IMR-90 (cell line): ENCODE results near the gene LIN37. TPM values are rescaled to one million over a fixed set of nuclear protein-coding genes. Genes with fewer than 3 reads are reported as not detected.

Experiments
- ATAC-seq: fragments of 200-7000 bp; cut with Tn5 transposase; 2 replicates; pipeline ENCODE4 v1.9.1; 2020; ENCODE audit warnings: low read depth, mild to moderate bottlenecking, moderate library complexity
- BruUV-seq: library from RNA; stranded (reverse); fragments of 400-500 nt; replicated peaks from 2 replicates; lab custom pipeline; 2021; lab: Mats Ljungman, UMichigan
- CTCF ChIA-PET: fragments of 300-600 bp; formaldehyde crosslinking; extraction: SDS; loops from one replicate; lab custom pipeline; 2021; ENCODE audit warnings: antibody characterized with exemption; lab: Yijun Ruan, JAX
- POLR2A ChIA-PET: fragments of 300-600 bp; sonication (Branson Sonifier 250); formaldehyde crosslinking; loops from one replicate; lab custom pipeline; 2022; ENCODE audit warnings: antibody characterized with exemption; ENCODE audit not compliant: unreplicated experiment; lab: Charles Lee
- DNase-seq: peaks from one replicate; pipeline ENCODE4 v3.0.0; 2013
- H2AFZ ChIP-seq: replicated peaks from 2 replicates; pipeline ENCODE3; 2013; ENCODE audit warnings: low read length, mild to moderate bottlenecking; ENCODE audit not compliant: poor library complexity
- H2AK5ac ChIP-seq: 2 replicates; pipeline ENCODE4 v1.6.1; 2013; ENCODE audit warnings: low read depth, low read length, inconsistent platforms
- H2AK9ac ChIP-seq: replicated peaks from 2 replicates; pipeline ENCODE3; 2013; ENCODE audit warnings: mild to moderate bottlenecking, low read depth, low read length, moderate library complexity; ENCODE audit not compliant: poor library complexity
- H2BK120ac ChIP-seq: 2 replicates; pipeline ENCODE4 v1.6.1; 2013; ENCODE audit warnings: low read depth, low read length, inconsistent platforms
- H2BK15ac ChIP-seq: 3 replicates; pipeline ENCODE4 v1.6.1; 2013; ENCODE audit warnings: low read depth, low read length, inconsistent platforms
- H2BK20ac ChIP-seq: 2 replicates; pipeline ENCODE4 v1.6.1; 2013; ENCODE audit warnings: low read depth, mild to moderate bottlenecking, inconsistent platforms, low read length, moderate library complexity
- H2BK5ac ChIP-seq: 2 replicates; pipeline ENCODE4 v1.6.1; 2013; ENCODE audit warnings: mild to moderate bottlenecking, low read depth, low read length, inconsistent platforms; ENCODE audit not compliant: poor library complexity, severe bottlenecking
- H3K14ac ChIP-seq: replicated peaks from 2 replicates; pipeline ENCODE4 v1.6.1; 2013; ENCODE audit warnings: low read depth, low read length, inconsistent platforms
- H3K18ac ChIP-seq: 2 replicates; pipeline ENCODE4 v1.6.1; 2013; ENCODE audit warnings: low read depth, low read length, control low read depth
- H3K23ac ChIP-seq: 2 replicates; pipeline ENCODE4 v1.6.1; 2013; ENCODE audit warnings: low read depth, low read length, inconsistent platforms
- H3K27ac ChIP-seq: 2 replicates; pipeline ENCODE4 v1.5.1; 2013; ENCODE audit warnings: mild to moderate bottlenecking, control low read depth, low read length; ENCODE audit not compliant: insufficient read depth
- H3K27me3 ChIP-seq: 2 replicates; pipeline ENCODE4 v1.6.1; 2013; ENCODE audit warnings: low read length; ENCODE audit not compliant: control insufficient read depth, insufficient read depth
- H3K36me3 ChIP-seq: 2 replicates; pipeline ENCODE4 v1.6.1; 2013; ENCODE audit warnings: low read length, mixed read lengths; ENCODE audit not compliant: control insufficient read depth, insufficient read depth
- H3K4ac ChIP-seq: 2 replicates; pipeline ENCODE4 v1.6.1; 2013; ENCODE audit warnings: low read depth, low read length, inconsistent platforms
- H3K4me1 ChIP-seq: 2 replicates; pipeline ENCODE4 v1.6.1; 2013; ENCODE audit warnings: low read length, mixed read lengths; ENCODE audit not compliant: control insufficient read depth, insufficient read depth
- H3K4me2 ChIP-seq: 2 replicates; pipeline ENCODE4 v1.6.1; 2013; ENCODE audit warnings: low read depth, mild to moderate bottlenecking, control low read depth, low read length, moderate library complexity
- H3K4me3 ChIP-seq: 2 replicates; pipeline ENCODE4 v1.5.1; 2013; ENCODE audit warnings: low read depth, mild to moderate bottlenecking, control low read depth, low read length, moderate library complexity; ENCODE audit not compliant: insufficient read depth
- H3K56ac ChIP-seq: 2 replicates; pipeline ENCODE4 v1.6.1; 2013; ENCODE audit warnings: low read length, inconsistent platforms; ENCODE audit not compliant: insufficient read depth; ENCODE audit errors: extremely low read depth
- H3K79me1 ChIP-seq, 2 experiments: 2 replicates each; pipeline ENCODE4 v1.6.1; 2013; ENCODE audit warnings: low read length in 2 of 2, inconsistent platforms in 1 of 2, low read depth in 1 of 2
- H3K9ac ChIP-seq: 2 replicates; pipeline ENCODE4 v1.6.1; 2013; ENCODE audit warnings: low read depth, low read length, control low read depth
- H3K9me1 ChIP-seq: 2 replicates; pipeline ENCODE4 v1.6.1; 2013; ENCODE audit warnings: low read length, inconsistent platforms; ENCODE audit not compliant: insufficient read depth
- H3K9me3 ChIP-seq: 2 replicates; pipeline ENCODE4 v1.6.1; 2013; ENCODE audit warnings: low read length; ENCODE audit not compliant: control insufficient read depth, insufficient read depth
- H4K20me1 ChIP-seq: 2 replicates; pipeline ENCODE4 v1.6.1; 2013; ENCODE audit warnings: low read length, inconsistent platforms; ENCODE audit not compliant: insufficient read depth
- H4K5ac ChIP-seq: 2 replicates; pipeline ENCODE4 v1.6.1; 2013; ENCODE audit warnings: mild to moderate bottlenecking, low read depth, low read length, control low read depth
- H4K8ac ChIP-seq, 2 experiments: 2 replicates each; pipeline ENCODE4 v1.6.1; 2013; ENCODE audit warnings: low read depth in 2 of 2, low read length in 2 of 2, control low read depth in 1 of 2, inconsistent platforms in 1 of 2
- H4K91ac ChIP-seq: 2 replicates; pipeline ENCODE4 v1.6.1; 2013; ENCODE audit warnings: low read depth, low read length, inconsistent platforms; ENCODE audit not compliant: insufficient read depth
- CHD1 ChIP-seq: IDR thresholded peaks from 2 replicates; pipeline ENCODE4 v1.6.1; 2012; ENCODE audit warnings: low read depth, low read length, improper control_type of control experiment
- MAZ ChIP-seq: IDR thresholded peaks from 2 replicates; pipeline ENCODE4 v1.6.1; 2012; ENCODE audit warnings: low read depth, mild to moderate bottlenecking, low read length, improper control_type of control experiment, moderate library complexity, borderline replicate concordance
- MXI1 ChIP-seq: IDR thresholded peaks from 2 replicates; pipeline ENCODE4 v1.6.1; 2012; ENCODE audit warnings: low read depth, mild to moderate bottlenecking, low read length, moderate library complexity, borderline replicate concordance
- RCOR1 ChIP-seq: IDR thresholded peaks from 2 replicates; pipeline ENCODE4 v1.6.1; 2012; ENCODE audit warnings: mild to moderate bottlenecking, low read length, improper control_type of control experiment; ENCODE audit not compliant: insufficient replicate concordance
- SMC3 ChIP-seq: fragments of 150-350 bp; IDR thresholded peaks from 2 replicates; pipeline ENCODE4 v1.6.1; 2016; ENCODE audit warnings: low read depth, mild to moderate bottlenecking, antibody characterized with exemption, low read length, moderate library complexity
- USF2 ChIP-seq: fragments of 150-350 bp; IDR thresholded peaks from 2 replicates; pipeline ENCODE4 v1.6.1; 2017; ENCODE audit warnings: mild to moderate bottlenecking, antibody characterized with exemption, low read length, low read depth
- WGBS, 2 experiments: methylation state at CpG; one replicate each; pipeline versions ENCODE4 v1.1.5 to v1.1.7; 2013; ENCODE audit warnings: missing lambda C conversion rate in 2 of 2; ENCODE audit not compliant: insufficient read length in 1 of 2; ENCODE audit errors: extremely low coverage in 2 of 2; 5-methylcytosine and 5-hydroxymethylcytosine counted together
- dilution Hi-C: fragments of 300-500 bp; cut with HindIII; formaldehyde crosslinking; loops from one replicate; pipeline ENCODE4 v1.14.3; 2018; ENCODE audit warnings: low sequenced_read_pairs; ENCODE audit not compliant: unreplicated experiment
- in situ Hi-C: fragments of 300-500 bp; cut with MboI; formaldehyde crosslinking; loops from 3 replicates; pipeline ENCODE4 v1.14.3; 2019; ENCODE audit warnings: low sequenced_read_pairs, inconsistent platforms, mixed read lengths
- intact Hi-C: fragments of 100-400 bp; cut with micrococcal nuclease; formaldehyde crosslinking; loops from 2 replicates; pipeline ENCODE4 v1.10.0; 2022
- polyA plus RNA-seq, 3 experiments: library from polyadenylated mRNA; depleted of rRNA; stranded (reverse); fragments of >200 nt; gene quantifications; 2 replicates each; pipeline ENCODE4 v1.2.3, GENCODE V29; 2012; ENCODE audit warnings: low replicate concordance in 1 of 3
- total RNA-seq: library from RNA; depleted of rRNA; stranded (reverse); fragments of >200 nt; gene quantifications from 2 replicates; pipeline ENCODE4 v1.2.3, GENCODE V29; 2012

The LIN37 gene
- total and polyA plus RNA-seq, 2 of the 4 experiments (the other 2 are of a cell fraction) = 12.7 to 23.1 TPM

GRCh38 chr19:35717665-35718344 lies 30.6 kb upstream of the LIN37 start, which contains the start of gene KMT2B:
TSS of gene KMT2B (plus strand) at chr19:35718003. CDS start at chr19:35718019, 16 bp downstream.
- ATAC-seq (peak; percentile 74), DNase-seq (no peak)

More at GRCh38 chr19:35717665-35718344, 30.6 kb upstream of the LIN37 start, which contains the start of gene KMT2B:
- Histone ChIP-seq H3K56ac (peak within 1 kb of the TSS; percentile 67), H2BK5ac (peak within 1 kb of the TSS; percentile 71), H3K4ac (peak within 1 kb of the TSS; percentile 91), H2BK15ac (no peak within 1 kb of the TSS), H3K4me2 (peak within 1 kb of the TSS; percentile 91), H4K91ac (no peak within 1 kb of the TSS; the same call in 1 of the 2 replicates), H3K23ac (peak within 1 kb of the TSS; percentile 95), H2AK5ac (peak within 1 kb of the TSS; percentile 91), H2BK120ac (no peak within 1 kb of the TSS), H3K9ac (peak within 1 kb of the TSS; percentile 94), H4K20me1 (peaks cover 18% of the 10 kb centered on the region), H4K5ac (peak within 1 kb of the TSS; percentile 37; the same call in 1 of the 2 replicates), H3K18ac (no peak within 1 kb of the TSS), H2BK20ac (no peak within 1 kb of the TSS), H3K27me3 (no peaks in the 10 kb centered on the region), H2AK9ac (peak within 1 kb of the TSS; percentile 98), H3K36me3 (peaks cover 20% of the 10 kb centered on the region), H3K27ac (peak within 1 kb of the TSS; percentile 89), H3K4me3 (peak within 1 kb of the TSS; percentile 97), H3K14ac (peak within 1 kb of the TSS; percentile 96), H3K9me1 (no peaks in the 10 kb centered on the region; the same call in 1 of the 2 replicates), H3K9me3 (no peaks in the 10 kb centered on the region), H2AFZ (peak within 1 kb of the TSS; percentile 99), H3K79me1 (peaks cover 4 to 45% of the 10 kb centered on the region in 2 experiments; a peak in 2 of 4 replicates), H3K4me1 (peaks cover 14% of the 10 kb centered on the region), H4K8ac (peak within 1 kb of the TSS; percentile 73 to 87; a peak in 3 of 4 replicates)
- ChIA-PET POLR2A (no interaction called here), CTCF (no interaction called here)
- intact Hi-C loops = loop anchor here (1.0 to 2.0 kb wide), 5 partner anchors 25 to 213 kb away; partner anchors contain the start of genes PSENEN and U2AF1L4
- in situ Hi-C loops = loop anchor here (5.0 kb wide), 1 partner anchor 171 kb away; the partner anchor contains the start of gene TMEM147
- dilution Hi-C loops = no loop called here
- BruUV-seq = no TSS peak
- TF ChIP-seq MAZ (peak; percentile 75; the same call in 1 of the 2 replicates), RCOR1 (no peak), SMC3 (no peak), MXI1 (peak; percentile 45; the same call in 1 of the 2 replicates), CHD1 (no peak), USF2 (0 out of 2 replicates have a peak, but pooled peaks have one; percentile 2)
- WGBS, 2 experiments = 0% methylated on average over 46 of the region's 109 CpGs; no CpG with 5 or more reads in 1 of the 2 experiments
